HG03139 (cell line): ENCODE results near the gene CCNYL1.

Experiments
- ATAC-seq: cut with Tn5 transposase; IDR thresholded peaks from one replicate; pipeline ENCODE4 v1.9.1; 2021; ENCODE audit not compliant: unreplicated experiment

The CCNYL1 gene

GRCh38 chr2:207784898-207785297, 73.5 kb downstream of the CCNYL1 start:
- ATAC-seq, result no peak

- no peak for ATAC-seq
Observed at GRCh38 chr2:207787017-207787416, 75.6 kb downstream of the CCNYL1 start.

GRCh38 chr2:207787800-207788199, 76.4 kb downstream of the CCNYL1 start:
- no peak for ATAC-seq

DNA sequence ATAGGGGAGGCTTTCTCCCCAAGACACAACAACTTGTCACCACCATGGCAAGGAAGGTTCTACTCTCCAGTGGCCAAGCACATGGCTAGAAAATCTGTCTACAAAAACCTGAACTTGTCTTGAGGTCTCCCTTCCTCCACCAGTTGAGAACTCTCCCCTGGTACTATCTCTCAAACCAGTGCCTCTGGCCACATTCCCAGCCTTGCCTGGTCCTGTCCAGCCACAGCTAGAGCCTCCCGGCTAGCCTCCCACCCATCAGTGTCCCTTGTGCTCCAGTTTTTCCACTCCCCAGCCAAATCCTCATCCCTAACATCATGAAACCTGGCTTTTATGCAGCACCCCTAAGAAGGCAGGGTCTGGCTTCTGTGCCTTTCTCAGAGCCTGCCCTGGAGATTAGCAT, 79.5 kb downstream of the CCNYL1 start:
- ATAC-seq, result no peak

DNA sequence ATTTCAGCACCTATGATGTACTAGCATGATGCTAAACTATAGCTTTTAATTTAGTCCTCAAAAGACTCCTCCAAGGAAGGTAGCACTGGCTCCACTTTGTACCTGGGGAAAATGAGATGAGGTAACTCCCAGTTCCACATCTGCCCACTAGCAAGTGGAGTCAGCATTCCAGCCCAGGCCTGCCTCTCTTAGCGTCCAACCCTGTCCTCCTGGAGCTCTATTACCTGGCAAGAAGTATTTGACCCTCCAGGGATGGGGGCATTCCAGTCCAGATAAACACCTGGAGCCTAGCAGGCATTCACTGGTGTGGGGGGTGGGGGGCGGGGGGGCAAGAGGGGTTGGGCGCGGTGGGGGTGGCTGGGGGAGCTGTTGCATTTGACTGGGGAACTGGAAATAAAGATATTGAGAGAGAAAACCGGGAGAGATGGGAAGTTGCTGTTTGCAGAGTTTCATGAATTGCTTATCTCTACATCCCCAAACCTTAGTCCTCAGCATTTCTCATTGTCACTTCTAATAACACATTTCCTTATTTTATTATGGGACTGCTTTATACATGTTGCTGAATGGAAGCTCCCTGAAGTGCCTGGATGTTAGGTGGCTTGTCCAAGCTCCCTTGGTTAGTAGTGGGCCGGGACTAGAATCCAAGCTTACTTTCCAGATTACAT, 80.3 kb downstream of the CCNYL1 start:
- ATAC-seq, result no peak

GRCh38 chr2:207792244-207792785, 80.9 kb downstream of the CCNYL1 start:
- no peak for ATAC-seq

- ATAC-seq, result no peak
Observed at GRCh38 chr2:207796585-207797350, 85.3 kb downstream of the CCNYL1 start.

GRCh38 chr2:207801259-207801658, 89.8 kb downstream of the CCNYL1 start:
- ATAC-seq, result no peak

GRCh38 chr2:207802650-207803049, 91.2 kb downstream of the CCNYL1 start:
- no peak for ATAC-seq
